Superior temporal gyrus (tissue), 1 donor: ENCODE results near the gene PITX1.

Source experiments
- DNase-seq: peaks from one replicate; pipeline ENCODE4 v3.0.0-alpha.2; 2016; ENCODE audit errors: extremely low spot score

Gene PITX1

GRCh38 chr5:135062216-135063055 is 28.4 kb upstream of the PITX1 start:
- no peak for DNase-seq

GRCh38 chr5:135061001-135061400 is 27.0 kb upstream of the PITX1 start:
- DNase-seq, result no peak

- DNase-seq, result no peak
Observed at GRCh38 chr5:135060021-135060420, 26.0 kb upstream of the PITX1 start.

GRCh38 chr5:135059000-135059923 is 25.2 kb upstream of the PITX1 start:
- DNase-seq, result no peak

GRCh38 chr5:135058331-135058732 is 24.3 kb upstream of the PITX1 start:
- DNase-seq, result no peak

GRCh38 chr5:135057233-135057632 is 23.2 kb upstream of the PITX1 start:
- no peak for DNase-seq

- no peak for DNase-seq
Observed at GRCh38 chr5:135056316-135057030, 22.4 kb upstream of the PITX1 start.

- DNase-seq, result no peak
Observed at GRCh38 chr5:135055396-135055795, 21.4 kb upstream of the PITX1 start.

- DNase-seq, result no peak
Observed at GRCh38 chr5:135054546-135054945, 20.5 kb upstream of the PITX1 start.

- DNase-seq, result no peak
Observed at GRCh38 chr5:135053989-135054388, 20.0 kb upstream of the PITX1 start.

- no peak for DNase-seq
Observed at GRCh38 chr5:135053278-135053677, 19.2 kb upstream of the PITX1 start.

GRCh38 chr5:135052511-135053145 is 18.6 kb upstream of the PITX1 start:
- DNase-seq, result no peak

- no peak for DNase-seq
Observed at GRCh38 chr5:135051872-135052271, 17.8 kb upstream of the PITX1 start.

GRCh38 chr5:135051399-135051798 is 17.4 kb upstream of the PITX1 start:
- DNase-seq, result no peak

- no peak for DNase-seq
Observed at GRCh38 chr5:135050244-135050767, 16.3 kb upstream of the PITX1 start.

- no peak for DNase-seq
Observed at GRCh38 chr5:135048930-135049329, 14.9 kb upstream of the PITX1 start.

GRCh38 chr5:135048286-135048685 is 14.3 kb upstream of the PITX1 start:
- no peak for DNase-seq

GRCh38 chr5:135047347-135047695 is 13.3 kb upstream of the PITX1 start:
- DNase-seq, result no peak

GRCh38 chr5:135046661-135047346 is 12.8 kb upstream of the PITX1 start:
- DNase-seq, result no peak

- no peak for DNase-seq
Observed at GRCh38 chr5:135045488-135045887, 11.5 kb upstream of the PITX1 start.

- DNase-seq, result no peak
Observed at GRCh38 chr5:135042595-135042994, 8.6 kb upstream of the PITX1 start.
